Neural progenitor cell (in vitro differentiated cells): ENCODE measurements around the gene RNF111.

Experiments used
- EZH2 ChIP-seq: fragments of 200-600 bp; sonication (generic); IDR thresholded peaks from 2 replicates; pipeline ENCODE4 v1.6.1; 2017; ENCODE audit warnings: antibody characterized with exemption, mild to moderate bottlenecking, moderate library complexity
- EZH2phosphoT487 ChIP-seq: fragments of 200-600 bp; sonication (generic); IDR thresholded peaks from 2 replicates; pipeline ENCODE4 v1.6.1; 2017; ENCODE audit warnings: antibody characterized with exemption
- TF ChIP-seq, protein P1 (sequence below): fragments of 200-600 bp; sonication (generic); IDR thresholded peaks from 2 replicates; pipeline ENCODE4 v1.5.1; 2017; ENCODE audit warnings: antibody characterized with exemption, mild to moderate bottlenecking

DNA sequence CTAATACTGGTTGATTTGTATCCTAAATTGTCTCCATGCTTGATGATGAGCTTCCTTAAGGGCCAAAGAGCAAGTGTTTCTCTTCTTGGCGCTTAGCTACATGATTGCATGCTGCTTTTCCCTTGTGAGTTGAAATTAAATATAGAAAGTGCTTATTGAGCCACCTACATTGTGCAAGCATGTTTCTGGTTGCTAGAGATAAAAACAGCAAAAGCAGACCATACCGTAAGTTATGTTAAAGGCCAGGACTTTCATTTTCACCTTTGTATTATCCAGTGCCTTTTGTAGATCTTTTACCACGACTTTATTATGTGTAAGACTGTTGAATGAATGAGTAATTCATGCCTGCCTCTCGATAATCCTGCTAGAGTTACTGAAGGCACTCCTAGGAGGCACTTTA, 75.6 kb downstream of the RNF111 start:
- TF ChIP-seq, protein P1, sequence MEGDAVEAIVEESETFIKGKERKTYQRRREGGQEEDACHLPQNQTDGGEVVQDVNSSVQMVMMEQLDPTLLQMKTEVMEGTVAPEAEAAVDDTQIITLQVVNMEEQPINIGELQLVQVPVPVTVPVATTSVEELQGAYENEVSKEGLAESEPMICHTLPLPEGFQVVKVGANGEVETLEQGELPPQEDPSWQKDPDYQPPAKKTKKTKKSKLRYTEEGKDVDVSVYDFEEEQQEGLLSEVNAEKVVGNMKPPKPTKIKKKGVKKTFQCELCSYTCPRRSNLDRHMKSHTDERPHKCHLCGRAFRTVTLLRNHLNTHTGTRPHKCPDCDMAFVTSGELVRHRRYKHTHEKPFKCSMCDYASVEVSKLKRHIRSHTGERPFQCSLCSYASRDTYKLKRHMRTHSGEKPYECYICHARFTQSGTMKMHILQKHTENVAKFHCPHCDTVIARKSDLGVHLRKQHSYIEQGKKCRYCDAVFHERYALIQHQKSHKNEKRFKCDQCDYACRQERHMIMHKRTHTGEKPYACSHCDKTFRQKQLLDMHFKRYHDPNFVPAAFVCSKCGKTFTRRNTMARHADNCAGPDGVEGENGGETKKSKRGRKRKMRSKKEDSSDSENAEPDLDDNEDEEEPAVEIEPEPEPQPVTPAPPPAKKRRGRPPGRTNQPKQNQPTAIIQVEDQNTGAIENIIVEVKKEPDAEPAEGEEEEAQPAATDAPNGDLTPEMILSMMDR = no peak
- TF ChIP-seq EZH2 = no peak
- no peak for TF ChIP-seq EZH2phosphoT487
